Spleen (tissue), 11 donors: ENCODE data around the gene VGLL4. TPM values are rescaled to one million over a fixed set of nuclear protein-coding genes. Genes with fewer than 3 reads are reported as not detected.

Experiments used
- DNase-seq: peaks from one replicate; pipeline ENCODE4 v3.0.0-alpha.2; 2020
- H3K27ac ChIP-seq, 8 donors: fragments of 200-600 bp; sonication (generic) in 7 of 8; 1 replicate in 4 of 8; 2 replicates in 4 of 8; pipeline versions ENCODE4 v1.5.0 to v1.8.0; 2016 to 2021; ENCODE audit warnings: inconsistent platforms in 4 of 8, mild to moderate bottlenecking in 4 of 8, moderate library complexity in 1 of 8
- H3K27me3 ChIP-seq, 7 donors: fragments of 200-600 bp; sonication (generic) in 6 of 7; replicated peaks in 1 of 7; 1 replicate in 4 of 7; 2 replicates in 3 of 7; pipeline versions ENCODE4 v1.5.0 to v1.8.0; 2016 to 2021; ENCODE audit warnings: inconsistent platforms in 3 of 7, mild to moderate bottlenecking in 1 of 7
- H3K36me3 ChIP-seq, 6 donors: fragments of 200-600 bp; sonication (generic) in 5 of 6; 1 replicate in 4 of 6; 2 replicates in 2 of 6; pipeline versions ENCODE4 v1.5.0 to v1.8.0; 2016 to 2021; ENCODE audit warnings: inconsistent platforms in 2 of 6
- H3K4me1 ChIP-seq, 6 donors: fragments of 200-600 bp; sonication (generic) in 5 of 6; 1 replicate in 3 of 6; 2 replicates in 3 of 6; pipeline versions ENCODE4 v1.5.0 to v1.8.0; 2016 to 2021; ENCODE audit warnings: inconsistent platforms in 3 of 6
- H3K4me3 ChIP-seq, 8 donors: fragments of 200-600 bp; sonication (generic) in 7 of 8; 1 replicate in 4 of 8; 2 replicates in 4 of 8; pipeline versions ENCODE4 v1.5.0 to v1.8.0; 2016 to 2021; ENCODE audit warnings: inconsistent platforms in 4 of 8, mild to moderate bottlenecking in 4 of 8, moderate library complexity in 2 of 8
- H3K9me3 ChIP-seq, 8 donors: fragments of 200-600 bp; sonication (generic) in 7 of 8; 1 replicate in 4 of 8; 2 replicates in 4 of 8; pipeline versions ENCODE4 v1.5.0 to v1.8.0; 2016 to 2021; ENCODE audit warnings: inconsistent platforms in 4 of 8
- CTCF ChIP-seq, 11 experiments: fragments of 200-600 bp in 7 of 11; fragments of 450-650 bp in 4 of 11; sonication (generic) in 4 of 11; IDR thresholded peaks in 8 of 11; conservative IDR thresholded peaks in 3 of 11; 1 replicate in 7 of 11; 2 replicates in 4 of 11; pipeline versions ENCODE4 v1.4.0 to v1.8.0; 2016 to 2021; ENCODE audit warnings: antibody characterized with exemption in 11 of 11, inconsistent platforms in 4 of 11, mild to moderate bottlenecking in 1 of 11
- POLR2A ChIP-seq, 3 donors: fragments of 450-650 bp; IDR thresholded peaks; one replicate each; pipeline ENCODE4 v1.5.1; 2017; ENCODE audit warnings: antibody characterized with exemption in 3 of 3, mild to moderate bottlenecking in 1 of 3
- POLR2AphosphoS5 ChIP-seq, 3 donors: sonication (generic); formaldehyde crosslinking; IDR thresholded peaks; one replicate each; pipeline ENCODE4 v1.5.1; 2017; ENCODE audit warnings: antibody characterized with exemption in 3 of 3
- WGBS, 5 donors: extraction: QIAGEN DNeasy Blood & Tissue Kit in 3 of 5; methylation state at CpG; one replicate each; pipeline versions ENCODE4 v1.1.5 to v1.1.7; 2013 to 2018; 5-methylcytosine and 5-hydroxymethylcytosine counted together
- intact Hi-C: fragments of 100-400 bp; cut with DNase I; formaldehyde crosslinking; loops from one replicate; pipeline ENCODE4 v1.15.0; 2023; ENCODE audit warnings: low total_unique reads
- polyA plus RNA-seq, 3 donors: library from polyadenylated mRNA; stranded (reverse); fragments of 200-250 nt; gene quantifications; one replicate each; pipeline ENCODE4 v1.2.1, GENCODE V29; 2013
- total RNA-seq, 7 donors: library from RNA; depleted of rRNA in 3 of 7; stranded (reverse); fragments of >200 nt in 3 of 7; fragmentation: NEBNext Ultra II Directional in 4 of 7; extraction: Animal tissue kit (Norgen Biotek cat#: 25700) in 4 of 7; gene quantifications; one replicate each; pipeline versions ENCODE4 v1.1.0 to v1.2.1, GENCODE V29; 2016 to 2021
- donor health status: healthy with polysubstance abuse.
- donor health status: DM: no; HTN: no; CAD: no; lungs with moderate emphysema.
- donor health status: DM: no; HTN: no; CAD: no.
- donor health status: Bipolar disorder and iron deficiency.
- donor health status: healthy.
- donor health status: DM: no; HTN: no; CAD: no.
- donor health status: DM: yes; HTN: yes; CAD: no.

VGLL4 gene
- total and polyA plus RNA-seq, 10 donors = 13.5 to 80.2 (median 50.8) TPM

DNA sequence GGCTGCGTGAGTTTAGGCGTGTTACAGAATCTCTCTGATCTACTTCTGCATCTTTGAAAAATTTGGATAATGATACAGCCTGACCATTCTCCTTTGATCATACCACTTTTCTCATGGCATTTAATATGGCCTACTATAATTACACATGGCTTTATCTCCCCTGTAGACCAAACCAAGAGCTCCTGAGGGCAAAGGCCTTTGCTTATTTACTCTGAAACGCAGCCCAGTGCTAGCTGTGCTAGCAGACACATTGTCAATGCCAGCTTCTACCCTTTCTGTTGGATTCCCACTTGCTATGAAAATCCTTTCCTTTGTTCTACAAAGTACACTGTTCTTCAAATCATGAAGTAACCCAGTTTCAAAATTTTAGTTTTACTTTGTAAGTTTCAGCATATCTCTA is 16.5 kb upstream of the VGLL4 start:
- Histone ChIP-seq H3K27ac (no peak overlapping the region), H3K4me1 (peaks cover 0 to 3% (median 0%) of the 10 kb centered on the region in 6 donors), H3K27me3 (no peaks in the 10 kb centered on the region), H3K4me3 (no peak overlapping the region), H3K36me3 (no peaks in the 10 kb centered on the region), H3K9me3 (no peaks in the 10 kb centered on the region)
- DNase-seq = no peak
- intact Hi-C loops = no loop called here
- WGBS, 5 donors = 62 to 80% (median 64%) methylated on average over 3 of the region's 3 CpGs
- TF ChIP-seq POLR2AphosphoS5 (IDR thresholded peaks at IDR 0.05) = no peak
- TF ChIP-seq CTCF (IDR thresholded peaks at IDR 0.05 in 8 of 11, conservative IDR thresholded peaks at IDR 0.05 in 3 of 11) = no peak
- TF ChIP-seq POLR2A (IDR thresholded peaks at IDR 0.05) = no peak

DNA sequence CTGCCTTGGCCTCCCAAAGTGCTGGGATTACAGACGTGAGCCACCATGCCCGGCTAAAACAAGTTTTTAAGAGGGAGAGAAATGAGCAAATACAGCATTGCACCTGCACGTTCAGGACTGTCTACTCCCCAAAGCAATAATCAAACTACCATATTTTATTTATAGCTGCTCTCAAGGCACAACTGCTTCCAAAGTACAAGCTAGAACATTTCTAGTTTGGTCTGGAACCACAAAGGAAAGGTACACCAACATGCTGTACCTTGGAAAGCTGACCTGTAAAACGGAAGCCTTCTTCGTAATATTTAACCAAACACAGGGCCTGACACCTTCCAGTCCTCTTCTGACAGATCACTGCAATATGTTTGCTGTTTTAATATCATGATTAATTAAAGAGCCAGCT is 14.5 kb upstream of the VGLL4 start:
- intact Hi-C loops = loop anchor here (10.0 kb wide), 1 partner anchor 423 kb away; no protein-coding TSS in a partner anchor
- 66 to 73% (median 70%) methylated on average over 5 of the region's 5 CpGs for WGBS, 5 donors
- H3K4me3 ChIP-seq = no peak overlapping the region
- no peak for TF ChIP-seq POLR2A (IDR thresholded peaks at IDR 0.05)
- TF ChIP-seq POLR2AphosphoS5 (IDR thresholded peaks at IDR 0.05) = no peak
- TF ChIP-seq CTCF (IDR thresholded peaks at IDR 0.05 in 8 of 11, conservative IDR thresholded peaks at IDR 0.05 in 3 of 11) = no peak
- no peak overlapping the region for H3K27ac ChIP-seq
- H3K27me3 ChIP-seq = no peaks in the 10 kb centered on the region
- peaks cover 0 to 6% (median 0%) of the 10 kb centered on the region in 6 donors for H3K4me1 ChIP-seq
- no peaks in the 10 kb centered on the region for H3K9me3 ChIP-seq
- no peaks in the 10 kb centered on the region for H3K36me3 ChIP-seq
- DNase-seq = no peak

- 29 to 58% (median 38%) methylated on average over 11 to 13 of the region's 13 CpGs for WGBS, 5 donors
- no peak for DNase-seq
Observed at GRCh38 chr3:11655196-11655928, 11.6 kb upstream of the VGLL4 start.

GRCh38 chr3:11654166-11654565 is 10.5 kb upstream of the VGLL4 start:
- WGBS, 5 donors = 63 to 81% (median 68%) methylated on average over 4 of the region's 4 CpGs
- Histone ChIP-seq H3K36me3 (no peaks in the 10 kb centered on the region), H3K9me3 (no peaks in the 10 kb centered on the region), H3K27ac (no peak overlapping the region), H3K4me1 (peaks cover 0 to 6% (median 2%) of the 10 kb centered on the region in 6 donors), H3K4me3 (no peak overlapping the region), H3K27me3 (no peaks in the 10 kb centered on the region)
- TF ChIP-seq POLR2A (IDR thresholded peaks at IDR 0.05) (no peak), POLR2AphosphoS5 (IDR thresholded peaks at IDR 0.05) (no peak), CTCF (IDR thresholded peaks at IDR 0.05 in 8 of 11, conservative IDR thresholded peaks at IDR 0.05 in 3 of 11) (no peak)
- intact Hi-C loops = loop anchor here (5.0 to 10.0 kb wide), 2 partner anchors 153 to 419 kb away; no protein-coding TSS in a partner anchor
- DNase-seq = no peak

More at GRCh38 chr3:11655196-11655928, 11.6 kb upstream of the VGLL4 start:
- Histone ChIP-seq H3K9me3 (no peaks in the 10 kb centered on the region), H3K27me3 (no peaks in the 10 kb centered on the region), H3K4me3 (no peak overlapping the region), H3K36me3 (no peaks in the 10 kb centered on the region), H3K4me1 (peaks cover 0 to 6% (median 2%) of the 10 kb centered on the region in 6 donors), H3K27ac (no peak overlapping the region)
- no peak for TF ChIP-seq POLR2A (IDR thresholded peaks at IDR 0.05)
- intact Hi-C loops = loop anchor here (10.0 kb wide), 1 partner anchor 421 kb away; no protein-coding TSS in a partner anchor
